ENCODE measurements around the gene PCBP3.
"Not testable (repeated sequence)": the region's sequence is repeated elsewhere in the genome, so short reads cannot be mapped to it uniquely, and the experiment has no call there.

PCBP3 gene

DNA sequence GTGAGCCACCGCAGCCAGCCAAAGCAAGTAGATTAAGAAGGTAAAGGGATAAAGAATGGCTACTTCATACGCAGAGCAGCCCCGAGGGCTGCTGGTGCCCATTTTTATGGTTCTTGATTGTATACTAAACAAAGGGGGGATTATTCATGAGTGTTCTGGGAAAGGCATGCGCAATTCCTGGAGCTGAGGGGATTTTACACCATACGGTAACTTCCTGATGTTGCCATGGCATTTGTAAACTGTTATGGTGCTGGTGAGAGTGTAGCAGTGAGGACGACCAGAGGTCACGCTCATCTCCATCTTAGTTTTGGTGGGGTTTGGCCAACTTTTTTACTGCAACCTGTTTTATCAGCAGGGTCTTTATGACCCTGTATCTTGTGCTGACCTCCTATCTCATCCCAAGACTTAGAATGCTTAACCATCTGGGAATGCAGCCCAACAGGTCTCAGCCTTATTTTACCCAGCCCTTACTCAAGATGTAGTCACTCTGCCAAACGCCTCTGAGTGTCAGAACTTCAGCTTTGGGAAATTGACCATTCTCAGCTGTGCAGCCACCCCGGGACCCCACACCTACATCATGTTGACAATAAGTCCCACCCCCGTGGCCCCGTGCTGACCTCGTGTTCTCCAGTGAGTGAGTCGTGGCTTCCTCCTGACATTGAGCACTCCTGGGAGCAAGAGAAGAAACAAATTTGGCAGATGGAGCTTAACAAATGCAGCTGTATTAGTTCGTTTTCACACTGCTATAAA is 188.6 kb downstream of the PCBP3 start:
- DNase-seq = no peak

DNA sequence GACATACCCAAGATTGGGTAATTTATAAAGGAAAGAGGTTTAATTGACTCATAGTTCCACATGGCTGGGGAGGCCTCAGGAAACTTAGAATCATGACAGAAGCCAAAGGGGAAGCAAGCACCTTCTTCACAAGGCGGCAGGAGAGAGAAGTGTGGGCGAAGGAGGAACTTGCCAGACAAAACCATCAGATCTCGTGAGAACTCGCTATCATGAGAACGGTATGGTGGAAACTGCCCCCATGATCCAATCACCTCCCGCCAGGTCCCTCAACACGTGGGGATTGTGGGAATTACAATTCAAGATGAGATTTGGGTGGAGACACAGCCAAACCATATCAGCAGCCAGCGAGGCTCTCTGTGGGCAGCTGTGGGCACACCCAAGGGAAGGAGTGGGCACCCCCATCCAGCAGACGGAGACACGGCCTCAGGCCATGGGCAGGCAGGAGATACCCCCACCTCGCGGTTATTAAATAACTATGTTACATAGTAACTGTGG is 189.3 kb downstream of the PCBP3 start:
- DNase-seq = not testable (repeated sequence)

DNA sequence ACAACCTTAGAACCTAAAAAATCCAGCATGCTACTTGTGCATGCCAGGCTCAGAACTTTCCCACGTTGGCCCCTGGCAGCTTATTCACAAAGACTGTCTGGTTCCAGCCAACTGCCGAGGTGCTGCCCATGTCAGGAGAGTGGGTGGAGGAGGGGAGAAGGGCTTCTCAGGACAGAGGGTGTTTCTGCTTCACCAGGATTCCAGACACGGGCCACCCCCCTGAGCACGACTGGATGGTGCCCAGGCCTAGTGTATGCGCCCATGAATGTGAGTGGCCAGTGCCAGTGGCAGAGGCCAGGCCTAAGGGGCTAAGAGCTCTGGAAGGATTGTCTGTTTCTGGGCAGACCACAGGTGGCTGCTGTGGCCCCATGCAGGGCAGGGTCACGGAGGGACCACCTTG is 189.9 kb downstream of the PCBP3 start:
- DNase-seq = no peak

DNA sequence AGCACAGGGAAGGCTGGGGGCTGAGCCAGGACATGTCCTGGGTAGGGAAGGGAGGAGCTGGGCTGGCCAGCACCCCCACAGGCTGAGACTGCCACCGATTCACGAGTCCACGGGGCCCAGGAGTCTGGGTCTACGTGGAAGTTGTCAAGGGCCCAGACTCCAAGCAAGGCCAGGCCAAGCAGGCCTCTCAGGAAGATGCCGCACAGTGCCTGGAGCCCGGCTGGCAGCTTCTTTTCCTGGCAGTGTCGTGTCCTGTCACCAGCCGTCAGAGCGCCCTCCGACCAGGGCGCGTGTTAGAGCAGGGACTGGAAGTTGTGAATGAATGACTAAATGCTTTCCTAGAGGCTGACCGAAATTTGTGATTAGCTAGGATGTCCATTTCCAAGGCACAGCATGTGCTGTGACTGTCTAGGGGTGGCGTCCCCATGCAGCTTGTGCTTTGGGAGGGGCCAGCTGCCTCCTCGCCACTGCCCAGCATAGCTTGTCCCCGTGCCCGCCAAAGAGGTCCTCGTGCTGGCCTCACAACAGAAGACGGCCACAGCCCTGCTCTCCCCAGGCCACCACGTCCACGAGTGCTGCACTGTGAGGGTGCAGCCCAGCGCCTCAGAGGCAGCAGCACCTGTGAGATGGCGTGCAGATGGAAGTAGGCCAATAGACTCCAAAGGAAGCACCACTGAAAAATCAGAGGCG is 190.6 kb downstream of the PCBP3 start:
- no peak for DNase-seq

DNA sequence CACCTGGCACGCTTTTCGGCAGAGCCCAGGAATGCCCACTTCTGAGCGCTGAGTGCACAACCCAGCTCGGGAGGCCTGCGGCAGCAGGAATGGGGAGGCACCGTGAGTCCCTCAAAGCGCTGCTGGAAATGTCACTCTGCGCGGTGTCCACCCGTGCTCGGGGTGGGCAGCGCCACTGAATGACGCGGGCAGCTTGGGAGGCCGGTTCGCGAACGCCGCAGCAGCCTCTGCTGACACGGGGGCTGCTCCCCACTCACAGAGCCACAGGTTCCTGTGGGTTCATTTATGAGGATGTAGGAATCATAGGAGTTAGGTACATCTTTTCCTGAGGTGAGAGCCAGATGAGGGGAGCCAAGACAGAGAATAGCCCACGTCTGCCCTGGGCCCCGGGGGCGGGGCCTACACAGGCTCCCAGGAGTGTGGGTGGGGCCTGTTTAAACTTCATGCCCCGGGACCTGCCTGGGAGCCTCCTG is 191.3 kb downstream of the PCBP3 start:
- no peak for DNase-seq

DNA sequence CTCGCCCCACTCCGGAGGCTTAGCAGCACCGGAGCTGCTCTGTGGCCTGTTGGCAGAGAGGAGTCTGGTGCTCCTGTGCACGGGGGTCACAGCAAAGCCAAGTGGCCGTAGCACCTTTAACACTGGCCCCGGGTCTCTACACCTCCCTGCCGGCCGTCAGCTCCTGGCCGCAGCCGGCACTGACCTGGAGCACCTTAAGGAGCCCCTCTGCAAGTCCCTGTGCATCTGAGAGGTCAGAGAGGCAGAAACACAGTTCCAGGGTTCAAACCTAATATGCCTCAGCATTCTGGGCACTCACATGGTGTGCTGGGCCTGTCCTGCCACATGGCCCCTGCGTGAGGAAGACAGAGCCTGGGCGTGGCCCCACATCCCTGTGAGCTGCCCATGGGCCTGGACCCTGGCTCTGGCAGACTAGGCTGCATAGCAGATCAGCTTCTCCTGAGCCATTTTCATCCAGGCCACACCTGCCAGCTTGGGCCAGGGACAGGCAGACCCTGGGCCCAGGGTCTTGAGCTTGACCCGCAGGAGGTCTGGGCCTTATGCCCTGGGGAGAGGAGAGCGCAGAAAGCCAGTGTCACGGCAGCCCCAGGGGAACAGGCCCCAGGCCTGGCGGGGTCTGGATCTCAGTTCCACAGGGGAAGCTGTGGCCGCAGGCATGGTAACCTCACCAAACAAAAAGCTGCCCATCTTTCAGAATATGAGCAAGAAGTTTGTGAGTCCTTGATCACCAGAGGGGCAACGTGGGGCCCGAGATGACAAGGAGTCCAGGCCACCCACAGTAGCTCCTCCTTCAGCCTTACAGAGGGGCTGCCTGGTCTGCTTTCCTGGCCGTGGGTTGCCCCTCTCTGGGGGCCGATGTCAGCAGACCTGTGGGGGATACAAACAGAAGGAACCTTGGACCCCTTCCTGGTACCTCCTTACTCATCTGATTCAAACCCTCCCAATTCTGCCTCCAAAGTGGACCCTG is 192.1 kb downstream of the PCBP3 start:
- DNase-seq = no peak

DNA sequence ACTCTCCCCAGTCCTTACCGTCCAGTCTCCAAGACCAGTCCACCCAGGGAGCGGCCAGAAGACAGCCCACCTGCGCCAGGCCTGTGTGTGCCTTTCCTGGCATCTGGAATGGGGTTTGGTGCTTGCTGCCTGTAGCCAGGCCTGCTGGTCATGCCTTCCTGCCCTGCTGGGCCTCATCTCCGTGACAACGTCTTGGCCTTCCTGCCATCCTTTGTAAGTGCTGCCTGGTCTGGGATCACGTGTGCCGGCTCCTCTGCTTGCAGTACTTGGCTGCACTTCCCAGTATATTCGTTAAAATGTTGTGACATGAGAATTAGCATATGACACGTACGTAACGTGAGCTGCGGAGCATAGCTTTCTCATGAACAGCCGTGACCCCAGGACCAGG is 192.7 kb downstream of the PCBP3 start:
- no peak for DNase-seq

DNA sequence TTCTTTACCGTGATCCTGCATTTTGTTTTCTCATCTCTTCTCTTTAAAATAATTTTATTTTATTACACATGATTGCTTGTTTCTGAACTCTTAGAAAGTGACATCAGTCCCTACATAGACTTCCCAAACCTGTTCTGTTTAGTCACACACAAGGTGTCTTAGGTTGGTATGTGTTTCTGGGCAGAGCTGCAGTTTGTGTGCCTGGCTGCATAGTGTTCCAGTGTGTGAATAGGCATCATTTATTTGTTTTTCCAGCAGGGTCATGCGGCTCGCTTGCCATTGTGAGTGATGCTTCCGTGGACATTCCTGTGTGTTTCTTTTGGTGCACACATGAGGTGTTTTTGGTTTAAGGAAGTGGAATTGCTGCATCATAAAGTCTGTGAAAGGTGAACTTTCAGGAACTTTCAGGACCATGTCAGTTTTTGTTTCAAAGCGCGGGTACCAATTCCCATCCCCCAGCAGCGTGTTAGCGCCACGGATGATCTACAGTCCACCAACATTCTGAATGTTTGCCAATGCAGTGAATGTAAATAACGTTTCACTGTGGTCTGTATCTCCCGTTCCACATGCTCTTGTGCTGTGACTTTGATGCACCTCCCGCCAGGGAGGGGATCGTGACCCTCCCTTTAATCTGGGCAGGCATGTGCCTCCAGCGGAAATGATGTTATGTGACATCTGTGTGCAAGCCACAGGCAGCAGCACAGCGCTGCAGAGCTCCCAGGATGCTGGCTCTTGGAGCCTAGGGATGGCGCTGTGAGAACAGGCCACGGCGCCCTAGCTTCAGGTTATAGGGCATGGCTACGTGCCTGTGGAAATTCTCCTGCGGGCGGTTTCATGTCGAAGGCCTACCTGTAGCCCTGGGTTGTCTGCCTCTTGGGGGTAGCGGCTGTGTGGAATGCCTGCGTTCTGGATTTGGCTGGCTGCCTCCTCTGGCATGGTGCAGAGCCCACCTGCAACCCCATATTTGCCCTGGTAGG is 193.5 kb downstream of the PCBP3 start:
- DNase-seq = no peak

DNA sequence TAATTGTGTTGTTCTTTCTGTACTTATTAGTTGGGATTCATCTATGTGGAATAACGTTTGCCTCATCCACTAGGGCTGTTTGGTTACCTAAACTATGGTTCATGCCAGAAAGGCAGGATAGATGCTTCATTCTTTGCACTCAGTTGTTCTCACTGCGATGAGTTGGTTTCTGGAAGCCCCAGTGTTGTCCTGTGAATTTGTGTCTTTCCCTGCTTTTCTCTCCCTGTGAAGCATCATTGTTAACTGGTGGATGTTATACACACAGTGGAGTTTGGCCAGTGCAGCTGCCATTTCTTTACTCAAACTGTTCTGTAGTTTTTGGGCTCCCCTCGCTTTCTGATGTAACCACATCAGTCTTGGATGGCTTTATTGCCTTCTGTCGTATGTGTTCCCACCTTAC is 194.4 kb downstream of the PCBP3 start:
- DNase-seq = no peak

DNA sequence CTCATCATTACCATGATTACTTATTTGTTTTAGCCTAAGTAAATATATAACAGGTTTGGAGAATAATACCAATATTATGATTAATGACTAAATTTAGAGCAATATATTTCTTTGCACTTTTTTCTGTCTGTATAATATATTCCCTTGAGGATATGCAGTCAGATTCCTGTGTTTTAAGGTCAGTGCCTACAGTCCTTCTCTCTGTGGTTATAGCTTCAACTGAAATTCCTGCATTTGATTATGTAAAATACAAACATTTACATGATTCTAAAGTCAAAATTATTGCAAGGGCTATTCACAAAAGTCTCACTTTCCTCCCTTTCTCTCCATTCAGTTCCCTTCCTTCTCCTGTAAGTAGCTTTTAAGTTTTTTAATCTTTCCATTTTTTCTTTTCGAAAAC is 195.1 kb downstream of the PCBP3 start:
- no peak for DNase-seq

DNA sequence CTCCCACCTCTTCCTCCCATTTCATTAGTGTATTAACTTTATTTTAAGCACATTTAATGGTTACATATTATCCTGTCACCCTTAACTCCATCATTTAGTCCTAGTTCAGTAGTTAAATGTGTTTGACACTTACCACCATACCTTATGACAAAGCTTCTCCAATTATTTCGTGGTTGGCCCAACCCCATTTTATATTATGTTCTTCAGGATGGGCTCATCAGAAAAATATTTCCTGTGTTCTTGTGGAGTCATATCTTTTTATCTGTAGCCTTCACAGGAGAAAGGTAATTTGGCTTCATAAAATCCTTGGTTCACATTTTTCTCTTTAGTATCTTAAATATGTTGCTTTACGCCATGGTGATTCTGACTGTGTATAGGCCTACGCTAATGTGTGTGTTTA is 195.7 kb downstream of the PCBP3 start:
- DNase-seq = no peak

DNA sequence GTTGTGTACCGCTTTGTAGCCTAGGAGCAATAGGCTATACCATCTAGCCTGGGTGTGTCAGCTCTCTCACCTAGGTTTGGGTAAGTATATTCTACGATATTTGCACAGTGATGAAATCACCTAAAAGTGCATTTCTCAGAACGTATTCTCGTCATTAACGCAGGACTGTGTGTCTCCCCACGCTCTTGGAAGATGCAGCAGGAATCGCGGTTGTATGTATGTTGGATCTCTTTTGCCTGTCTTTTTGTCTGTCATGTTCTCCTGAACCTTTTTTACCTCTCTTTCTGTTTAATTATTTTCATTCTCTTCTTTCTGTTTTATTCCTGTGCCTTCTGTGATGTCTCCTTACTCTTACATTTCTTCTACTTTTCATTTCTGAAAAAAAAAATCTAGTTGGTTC is 197.5 kb downstream of the PCBP3 start:
- no peak for DNase-seq

DNA sequence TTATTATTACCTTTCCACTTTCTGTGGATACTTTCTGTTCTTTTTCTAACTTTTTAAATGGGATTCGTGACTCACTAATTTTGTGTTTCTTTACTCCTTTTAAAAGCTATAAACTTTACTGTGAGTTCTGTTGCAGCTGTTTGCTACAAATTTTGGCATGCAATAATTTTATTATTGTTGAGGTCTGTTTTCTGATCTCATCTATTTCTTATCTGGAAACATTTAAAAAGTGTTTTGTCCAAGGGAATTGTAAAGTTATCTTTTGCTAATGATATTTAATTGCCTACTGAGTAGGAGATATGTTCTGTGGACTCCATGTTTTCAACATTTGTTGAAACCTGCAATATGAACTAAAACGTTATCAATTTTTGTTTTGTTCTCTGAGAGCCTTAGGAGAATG is 199.9 kb downstream of the PCBP3 start:
- no peak for DNase-seq

DNA sequence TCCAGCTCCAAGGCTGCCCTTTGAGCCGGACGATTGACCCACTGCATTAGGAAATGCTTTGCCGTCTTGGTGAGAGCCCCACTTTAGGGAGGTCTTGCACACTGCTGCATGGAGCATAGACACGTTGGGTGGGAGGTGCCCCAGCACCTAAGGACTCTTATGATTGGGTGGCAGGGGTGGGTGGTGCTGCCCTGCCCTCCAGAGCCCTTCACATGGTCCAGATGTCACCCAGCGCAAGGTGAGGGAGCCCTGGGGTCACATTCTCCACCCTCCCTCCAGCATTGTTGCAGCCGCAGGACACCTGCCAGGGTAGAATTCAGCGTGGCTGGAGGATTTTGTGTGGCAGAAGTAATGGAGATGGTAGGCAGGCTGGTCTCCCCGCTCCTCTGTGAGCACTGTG is 200.7 kb downstream of the PCBP3 start:
- no peak for DNase-seq

DNA sequence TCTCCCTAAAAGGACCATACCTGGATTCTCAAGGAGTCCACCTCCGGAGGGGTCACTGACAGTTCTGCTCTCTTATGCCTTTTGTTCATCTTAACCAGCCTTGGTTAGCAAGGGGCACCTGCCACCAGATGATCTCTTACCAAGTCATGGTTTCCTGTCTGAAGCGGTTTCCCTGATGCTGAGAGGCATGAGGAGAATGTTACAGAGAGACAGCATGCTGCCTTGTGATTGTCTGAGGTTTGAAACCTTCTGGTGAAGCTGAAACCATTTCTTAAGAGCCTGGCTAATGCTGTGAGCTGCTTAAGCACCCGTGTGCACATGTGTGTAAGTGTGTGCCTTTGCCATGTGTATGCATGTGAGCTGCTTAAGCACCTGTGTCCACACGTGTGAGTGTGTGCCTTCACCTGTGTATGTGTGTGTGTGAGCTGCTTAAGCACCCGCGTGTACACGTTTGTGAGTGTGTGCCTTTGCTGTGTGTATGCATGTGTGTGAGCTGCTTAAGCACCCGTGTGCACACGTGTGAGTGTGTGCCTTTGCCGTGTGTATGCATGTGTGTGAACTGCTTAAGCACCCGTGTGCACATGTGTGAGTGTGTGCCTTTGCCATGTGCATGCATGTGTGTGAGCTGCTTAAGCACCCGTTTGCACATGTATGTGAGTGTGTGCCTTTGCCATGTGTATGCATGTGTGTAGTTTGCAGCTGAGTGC is 201.7 kb downstream of the PCBP3 start:
- DNase-seq = no peak

DNA sequence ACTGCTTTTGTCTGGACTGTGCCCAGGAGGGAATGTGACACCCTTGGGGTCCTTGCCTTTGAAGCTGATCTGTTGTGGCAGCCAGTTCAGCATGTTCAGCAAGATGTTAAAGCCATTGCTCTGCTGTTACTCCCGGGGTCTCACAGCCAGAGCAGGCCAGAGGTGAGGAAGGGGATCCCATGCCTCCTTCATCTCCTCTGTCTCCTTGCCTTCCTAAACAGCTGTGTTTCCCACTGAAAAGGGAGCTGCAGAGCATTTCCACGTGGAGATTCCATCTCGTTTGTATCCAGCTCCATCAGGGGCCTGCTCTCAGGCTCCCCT is 202.2 kb downstream of the PCBP3 start:
- no peak for DNase-seq

DNA sequence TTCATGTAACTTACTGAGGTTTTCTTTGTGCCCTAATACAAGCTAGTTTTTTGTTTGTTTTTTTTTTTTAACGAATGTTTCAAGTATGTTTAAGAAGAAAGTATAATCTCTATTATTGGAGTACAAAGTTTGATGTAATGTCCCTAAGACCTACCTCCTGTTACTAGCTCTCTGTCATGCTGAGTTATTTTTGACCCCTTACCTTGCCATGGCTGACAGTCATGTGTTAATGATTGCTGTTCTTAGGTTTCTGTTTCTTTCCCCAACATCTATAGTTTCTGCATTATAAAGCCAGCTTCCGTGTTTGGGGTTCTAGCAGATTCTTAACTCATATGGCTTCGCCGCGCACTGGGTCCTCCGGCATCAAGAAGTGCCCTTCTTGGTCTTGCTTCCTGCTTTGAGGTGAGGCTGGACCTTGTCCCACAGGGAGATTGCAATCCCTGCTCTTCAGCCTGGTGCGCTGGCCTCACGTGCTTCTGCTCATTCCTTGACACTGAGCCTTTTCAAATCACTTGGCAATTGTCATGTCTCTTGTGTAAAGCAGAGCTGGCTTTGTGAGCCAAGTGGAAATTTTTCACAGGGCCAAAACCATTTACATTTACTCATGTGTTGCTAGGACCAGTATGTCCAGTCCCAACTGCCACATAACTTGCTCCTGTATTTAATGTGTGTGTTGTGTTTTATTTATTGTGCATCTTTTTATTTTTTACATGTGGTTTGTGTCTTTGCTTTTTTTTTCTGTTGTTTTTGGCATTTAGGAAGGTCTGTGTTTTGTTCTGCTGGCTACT is 203.0 kb downstream of the PCBP3 start:
- no peak for DNase-seq

DNA sequence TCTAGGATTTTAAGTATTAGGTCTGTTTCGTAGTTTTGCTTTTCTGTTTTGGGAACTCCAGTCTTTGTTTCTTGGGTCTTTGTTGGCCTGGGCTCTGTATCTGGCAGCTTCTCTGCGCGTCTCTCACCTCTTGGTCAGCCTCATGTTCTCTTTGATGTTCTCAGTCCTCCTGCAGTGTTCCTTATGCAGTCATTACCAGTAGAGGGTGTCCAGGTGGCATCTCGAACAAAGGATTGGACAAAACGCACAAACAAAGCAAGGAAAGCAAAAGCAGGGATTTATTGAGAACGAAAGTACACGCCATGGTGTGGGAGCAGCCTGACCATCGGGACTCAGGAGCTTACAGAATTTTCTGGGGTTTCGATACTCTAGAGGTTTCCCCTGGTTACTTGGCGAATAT is 204.3 kb downstream of the PCBP3 start:
- DNase-seq = no peak

DNA sequence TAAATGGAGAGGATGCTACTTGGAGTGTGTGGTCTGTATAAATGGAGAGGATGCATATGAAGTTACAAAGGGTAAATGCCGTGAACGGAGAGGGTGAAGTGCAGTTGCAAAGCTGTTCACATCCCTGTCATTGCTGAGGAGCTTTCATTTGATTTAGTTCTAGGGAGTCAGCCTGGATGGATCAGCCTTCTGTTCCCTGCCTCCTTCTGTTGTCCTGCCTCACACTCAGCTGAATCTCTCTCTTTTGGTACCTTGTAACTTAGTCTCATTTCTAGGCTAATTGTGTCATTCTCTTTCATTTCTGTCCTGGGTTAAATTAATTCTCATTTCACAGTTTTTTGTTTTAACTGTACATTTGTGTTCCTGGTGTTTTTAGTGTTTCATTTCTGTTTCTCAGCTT is 204.8 kb downstream of the PCBP3 start:
- DNase-seq = no peak

DNA sequence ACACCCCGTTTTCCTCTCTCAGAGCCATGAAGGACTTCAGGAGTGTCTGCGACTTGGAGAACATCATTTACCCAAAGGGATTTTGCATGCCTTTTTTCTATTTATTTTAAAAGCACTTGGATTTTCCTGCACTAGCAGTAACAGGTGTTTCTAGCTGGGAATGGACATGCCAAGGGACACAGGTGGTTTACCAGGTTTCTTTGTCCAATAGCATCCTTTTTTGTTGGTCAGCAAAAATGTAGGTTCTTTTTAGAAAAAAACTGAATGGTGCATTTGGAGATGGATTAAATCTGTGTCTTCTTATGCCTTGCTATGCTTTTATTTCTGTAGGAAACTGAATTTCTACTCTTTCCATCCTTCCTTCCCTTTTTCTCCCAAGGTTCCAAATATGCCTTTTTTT is 205.3 kb downstream of the PCBP3 start:
- DNase-seq = no peak

DNA sequence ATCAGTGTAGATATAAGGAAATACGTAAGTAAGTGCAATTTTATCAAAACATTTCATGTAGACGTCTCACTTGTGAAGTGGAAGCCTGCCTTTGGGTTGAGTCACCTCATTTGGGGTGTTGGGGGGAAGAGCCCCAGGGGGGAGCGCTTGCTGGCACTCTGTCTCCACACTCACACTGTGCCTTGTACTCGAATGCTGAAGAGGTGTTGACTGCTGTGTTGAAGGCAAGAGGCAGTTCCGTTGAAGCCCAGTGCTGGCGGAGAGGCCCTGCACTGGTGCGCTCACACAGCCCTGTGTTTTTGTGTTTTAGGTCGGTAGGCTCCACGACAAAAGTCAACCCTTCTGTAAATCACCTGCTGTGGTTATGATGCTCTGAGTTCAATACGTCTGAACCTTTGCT is 206.1 kb downstream of the PCBP3 start:
- DNase-seq = no peak

Measured in activated naive CD4-positive, alpha-beta T cell treated with anti-CD3 and anti-CD28 coated beads, Interleukin-2, amount 50 U/mL, for 16 hours (primary cell).